HK-2 (cell line): ENCODE results near the gene FAM170B.
A peak's percentile ranks its signal among the peaks of the same experiment; 100 is the strongest.

Experiments
- DNase-seq: peaks from one replicate; pipeline ENCODE4 v3.0.0-alpha.2; 2018; ENCODE audit not compliant: unreplicated experiment

FAM170B gene

GRCh38 chr10:49123981-49124950 lies 9.6 kb downstream of the FAM170B start:
- DNase-seq = no peak

GRCh38 chr10:49120911-49121310 lies 12.9 kb downstream of the FAM170B start:
- DNase-seq = no peak

GRCh38 chr10:49119746-49120145 lies 14.1 kb downstream of the FAM170B start:
- peak; percentile 62 for DNase-seq

DNA sequence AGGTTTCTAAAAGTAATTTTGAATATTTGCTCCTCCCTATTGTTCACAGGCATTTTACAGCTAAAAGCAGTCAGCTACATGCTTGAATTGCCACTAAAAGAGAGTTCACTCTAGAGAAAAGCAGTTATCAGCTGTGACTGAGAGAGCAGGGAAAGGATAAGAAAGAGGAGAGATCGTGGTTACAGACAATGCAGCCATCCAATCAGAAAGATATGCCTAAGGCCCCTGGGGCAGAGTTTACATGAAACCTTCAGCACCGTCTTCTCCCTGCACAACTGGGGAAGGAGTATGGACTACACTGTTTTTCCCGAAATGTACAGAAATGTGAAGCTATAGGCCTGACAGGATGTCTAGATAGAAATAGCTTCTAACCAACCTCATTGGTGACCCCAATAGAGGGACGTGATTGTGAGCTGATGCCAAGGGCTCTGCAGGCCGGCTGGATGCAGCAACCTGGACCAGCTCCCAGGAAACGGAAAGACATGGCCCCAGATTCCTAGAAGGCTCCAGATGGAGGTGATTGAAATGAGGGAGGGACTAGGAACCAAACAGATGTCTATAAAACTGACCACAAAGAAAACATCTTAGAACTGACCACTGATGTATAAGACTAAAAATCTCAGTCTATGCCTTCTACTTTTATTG lies 15.3 kb downstream of the FAM170B start:
- no peak for DNase-seq

- no peak for DNase-seq
Measured at GRCh38 chr10:49117376-49118070, 16.3 kb downstream of the FAM170B start.

GRCh38 chr10:49116509-49117375 lies 17.1 kb downstream of the FAM170B start:
- no peak for DNase-seq

DNA sequence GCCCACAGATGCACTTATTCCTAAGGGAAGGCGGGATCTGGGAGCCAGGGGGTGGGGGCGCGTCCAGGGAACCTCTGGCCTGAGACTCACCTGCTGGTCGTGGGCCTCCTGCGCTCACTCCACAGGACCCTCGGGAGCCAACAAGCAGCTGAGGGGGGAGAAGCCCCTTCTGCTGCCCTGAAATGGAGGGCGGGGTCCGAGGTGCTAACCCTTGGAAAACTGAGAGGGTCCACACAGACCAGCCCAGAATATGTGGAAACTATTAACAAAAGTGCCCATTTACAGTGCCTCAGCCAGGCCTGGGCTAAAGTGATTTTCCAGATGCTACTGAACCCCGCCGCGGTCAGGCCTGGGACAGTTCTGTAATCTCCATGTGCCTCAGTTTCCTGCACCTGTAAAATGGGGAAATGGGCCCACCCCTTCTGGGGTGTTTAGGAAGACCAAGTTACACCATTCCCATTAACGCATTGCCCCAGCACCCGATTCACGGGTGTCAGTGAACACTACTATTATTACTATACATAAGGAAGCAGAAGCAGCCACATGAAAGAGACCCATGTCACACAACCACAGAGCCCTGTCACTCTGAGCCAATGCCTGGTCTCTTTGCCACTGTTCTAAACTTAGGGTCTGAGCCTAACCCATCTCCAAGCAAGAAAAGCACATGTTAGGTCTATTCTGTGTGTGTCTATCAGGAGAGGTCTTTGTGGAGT lies 17.9 kb downstream of the FAM170B start:
- no peak for DNase-seq

- peak; percentile 58 for DNase-seq
Measured at GRCh38 chr10:49115015-49115795, 18.6 kb downstream of the FAM170B start, which contains the start of gene VSTM4. Gene VSTM4 (minus strand): TSS chr10:49115522. CDS start chr10:49115485, 37 bp downstream.

- DNase-seq = no peak
Measured at GRCh38 chr10:49114718-49115014, 19.2 kb downstream of the FAM170B start.

DNA sequence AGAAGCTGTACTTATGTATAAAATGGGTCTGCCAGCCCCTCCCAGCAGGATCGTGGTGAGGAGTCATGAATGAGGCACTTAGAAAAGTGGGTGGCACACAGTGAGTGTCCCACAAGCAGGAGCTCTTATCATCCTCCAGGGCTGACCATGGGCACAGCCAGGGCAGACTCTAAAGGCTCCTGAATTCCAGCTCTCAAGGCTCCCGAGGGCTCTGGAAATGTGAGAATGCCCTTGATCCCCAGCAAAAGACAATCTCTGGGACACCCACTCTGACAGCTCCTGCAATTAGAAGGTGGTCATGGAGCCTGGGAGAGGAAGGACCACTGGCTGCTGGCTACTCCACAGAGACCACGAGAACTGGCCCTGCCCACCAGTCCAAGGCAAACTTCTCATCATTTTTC lies 20.1 kb downstream of the FAM170B start:
- DNase-seq = peak; percentile 40

DNA sequence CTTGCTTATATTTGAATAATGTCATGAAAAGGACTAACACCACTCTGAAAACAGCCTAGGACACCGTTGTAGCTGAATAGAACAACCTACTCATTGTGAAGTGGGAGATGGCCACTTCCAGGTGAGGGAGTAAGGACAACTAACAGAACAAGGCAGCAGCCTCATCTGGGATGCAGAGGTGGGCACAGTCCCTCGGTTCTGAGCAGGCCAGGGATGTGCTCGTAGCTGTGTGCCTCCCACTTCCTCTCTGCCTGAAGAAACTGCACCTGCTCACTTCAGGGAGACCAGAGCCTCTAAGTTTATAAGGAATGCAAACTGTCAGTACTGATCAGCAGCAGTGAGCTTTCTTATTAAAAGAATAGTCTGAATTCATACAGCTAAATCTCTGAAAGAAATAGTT lies 21.0 kb downstream of the FAM170B start:
- no peak for DNase-seq

GRCh38 chr10:49112098-49112497 lies 21.7 kb downstream of the FAM170B start:
- DNase-seq = no peak

GRCh38 chr10:49111320-49111698 lies 22.5 kb downstream of the FAM170B start:
- DNase-seq = no peak

DNA sequence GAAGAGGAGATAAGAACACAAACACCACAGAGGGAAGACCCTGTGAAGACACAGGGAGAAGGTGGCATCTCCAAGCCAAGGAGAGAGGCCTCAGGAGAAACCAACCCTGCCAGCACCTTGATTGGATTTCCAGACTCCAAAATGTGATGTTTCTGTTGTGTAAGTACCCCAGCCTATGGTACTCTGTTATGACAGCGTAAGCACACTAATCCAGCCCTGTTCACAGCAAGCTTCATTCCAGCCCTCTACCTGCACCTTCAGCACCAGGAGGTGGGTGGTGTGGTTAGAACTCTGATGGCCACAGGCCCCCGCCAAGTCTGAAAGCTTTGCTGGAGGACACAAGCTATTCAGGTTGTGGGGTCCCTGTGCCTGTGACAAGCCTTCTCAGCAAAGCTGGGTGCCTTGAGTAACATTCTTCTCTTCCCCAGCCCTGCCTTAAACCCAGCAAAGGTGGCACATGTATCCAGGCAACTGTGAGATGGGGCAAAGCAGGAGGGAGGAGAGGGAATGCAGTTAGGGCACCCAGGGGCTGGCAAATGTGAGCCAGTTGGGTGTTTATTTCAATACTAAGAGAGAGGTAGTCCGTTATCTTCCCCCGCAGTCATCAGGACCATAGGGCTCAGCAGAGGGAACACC lies 23.0 kb downstream of the FAM170B start:
- DNase-seq = no peak

GRCh38 chr10:49109669-49110340 lies 24.0 kb downstream of the FAM170B start:
- DNase-seq = no peak

GRCh38 chr10:49108656-49109055 lies 25.2 kb downstream of the FAM170B start:
- DNase-seq = no peak

DNA sequence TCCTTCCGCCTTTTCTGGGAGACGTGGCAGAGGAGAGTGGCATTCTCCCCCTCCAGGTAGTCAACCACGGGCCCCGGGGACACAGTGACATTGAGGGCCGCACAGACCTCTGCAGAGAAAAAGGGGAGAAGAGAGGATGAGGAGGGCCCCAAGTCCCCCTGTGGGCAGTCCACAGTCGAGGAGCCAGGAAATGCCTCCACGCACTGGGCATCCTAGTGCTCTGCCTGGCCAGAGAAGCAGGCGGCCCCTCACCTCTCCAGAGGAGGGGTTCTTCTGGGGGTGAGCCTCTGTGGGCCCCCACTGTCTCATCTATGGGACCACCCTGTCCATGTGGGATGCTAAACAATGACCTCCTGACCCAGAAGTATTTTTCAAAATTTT lies 25.9 kb downstream of the FAM170B start:
- no peak for DNase-seq

DNA sequence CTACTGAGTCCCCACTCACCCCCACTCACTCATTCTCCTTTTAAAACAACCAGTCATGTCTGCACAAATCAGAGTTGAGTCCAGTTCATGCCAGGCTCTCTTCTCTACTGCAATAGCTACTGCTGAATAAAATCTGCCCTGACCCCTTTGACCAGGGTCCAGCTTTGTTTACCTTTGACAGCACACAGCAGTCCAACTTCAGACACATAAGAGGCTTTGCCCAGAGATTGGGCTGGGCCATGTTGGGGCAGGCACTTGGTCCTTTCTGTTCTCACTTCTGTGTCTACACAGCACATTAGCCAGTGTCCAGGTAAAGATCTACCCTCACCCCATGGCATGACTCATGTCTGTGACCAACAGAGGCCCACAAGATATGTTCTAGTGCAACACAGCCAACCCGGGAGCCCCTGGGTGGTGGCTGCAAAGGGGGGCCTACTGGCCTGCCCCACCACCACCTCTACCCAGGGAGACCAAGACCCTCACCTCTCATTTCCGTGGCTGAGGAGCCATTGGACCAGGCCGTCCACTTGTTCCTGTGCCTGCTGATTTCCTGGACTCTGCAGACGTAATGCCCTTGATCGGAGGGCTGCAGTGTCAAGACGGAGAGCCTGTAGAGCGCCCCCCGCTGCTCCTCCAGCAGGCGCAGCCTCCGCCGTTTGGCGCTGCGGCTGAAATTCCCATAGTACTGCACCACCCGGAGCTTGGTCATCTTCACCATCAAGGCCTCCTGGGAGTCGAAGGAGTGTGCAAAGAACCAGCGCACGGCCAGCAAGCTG lies 26.5 kb downstream of the FAM170B start:
- DNase-seq = no peak
